ENCODE data around the gene CCR5.

Gene CCR5

DNA sequence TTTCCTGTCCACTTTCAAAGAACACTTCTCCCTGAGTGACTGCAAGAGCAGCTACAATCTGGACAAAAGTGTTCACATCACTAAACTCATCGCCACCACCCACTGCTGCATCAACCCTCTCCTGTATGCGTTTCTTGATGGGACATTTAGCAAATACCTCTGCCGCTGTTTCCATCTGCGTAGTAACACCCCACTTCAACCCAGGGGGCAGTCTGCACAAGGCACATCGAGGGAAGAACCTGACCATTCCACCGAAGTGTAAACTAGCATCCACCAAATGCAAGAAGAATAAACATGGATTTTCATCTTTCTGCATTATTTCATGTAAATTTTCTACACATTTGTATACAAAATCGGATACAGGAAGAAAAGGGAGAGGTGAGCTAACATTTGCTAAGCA lies 38.1 kb downstream of the CCR5 start:
- no peak for TF ChIP-seq CTCF (conservative IDR thresholded peaks at IDR 0.05; ENCODE audit: low read length)
- no peak for DNase-seq (ENCODE audit: low read depth)
- no peak overlapping the region for H3K4me3 ChIP-seq (ENCODE audit: low read length)

GRCh38 chr3:46409739-46410489 lies 39.2 kb downstream of the CCR5 start:
- no peak for TF ChIP-seq CTCF (conservative IDR thresholded peaks at IDR 0.05; ENCODE audit: low read length)
- no peak overlapping the region for H3K4me3 ChIP-seq (ENCODE audit: low read length)
- no peak for DNase-seq (ENCODE audit: low read depth)

GRCh38 chr3:46410669-46411068 lies 39.9 kb downstream of the CCR5 start:
- no peak overlapping the region for H3K4me3 ChIP-seq (ENCODE audit: low read length)
- TF ChIP-seq CTCF (conservative IDR thresholded peaks at IDR 0.05; ENCODE audit: low read length), result no peak
- no peak for DNase-seq (ENCODE audit: low read depth)

- DNase-seq (ENCODE audit: low read depth), result no peak
- TF ChIP-seq CTCF (conservative IDR thresholded peaks at IDR 0.05; ENCODE audit: low read length), result peak; percentile 8; the same call in 1 of the 2 replicates
- H3K4me3 ChIP-seq (ENCODE audit: low read length), result no peak overlapping the region
Observed at GRCh38 chr3:46411271-46411670, 40.5 kb downstream of the CCR5 start.

- no peak for TF ChIP-seq CTCF (conservative IDR thresholded peaks at IDR 0.05; ENCODE audit: low read length)
- no peak for DNase-seq (ENCODE audit: low read depth)
Observed at GRCh38 chr3:46412786-46413298, 42.1 kb downstream of the CCR5 start.

GRCh38 chr3:46413951-46414350 lies 43.2 kb downstream of the CCR5 start:
- TF ChIP-seq CTCF (conservative IDR thresholded peaks at IDR 0.05; ENCODE audit: low read length), result no peak
- no peak overlapping the region for H3K4me3 ChIP-seq (ENCODE audit: low read length)
- no peak for DNase-seq (ENCODE audit: low read depth)

More at GRCh38 chr3:46412786-46413298, 42.1 kb downstream of the CCR5 start:
- H3K4me3 ChIP-seq (ENCODE audit: low read length), result no peak overlapping the region

DNA sequence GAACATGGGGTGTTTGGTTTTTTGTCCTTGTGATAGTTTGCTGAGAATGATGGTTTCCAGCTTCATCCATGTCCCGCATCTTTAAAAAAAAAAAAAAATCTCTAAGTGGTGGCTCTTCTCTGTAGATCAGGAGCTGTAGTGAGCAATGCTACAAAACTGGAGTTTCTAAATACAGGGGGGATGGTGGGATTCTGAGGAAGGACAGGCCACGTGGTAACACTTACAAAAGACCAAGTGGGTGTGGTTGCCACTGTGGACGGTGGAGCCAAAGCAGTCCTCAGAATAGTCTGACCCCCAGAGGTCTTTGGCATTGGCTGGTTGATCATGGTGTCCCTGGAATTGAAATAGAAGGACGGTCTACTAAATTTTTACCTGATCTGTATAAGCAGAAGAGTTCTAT lies 44.0 kb downstream of the CCR5 start:
- DNase-seq (ENCODE audit: low read depth), result no peak
- no peak for TF ChIP-seq CTCF (conservative IDR thresholded peaks at IDR 0.05; ENCODE audit: low read length)
- H3K4me3 ChIP-seq (ENCODE audit: low read length), result no peak overlapping the region
